Pancreas (tissue), 10 donors: ENCODE measurements around the gene LRP5. TPM values are rescaled to one million over a fixed set of nuclear protein-coding genes. Genes with fewer than 3 reads are reported as not detected.
"Not testable (repeated sequence)": the region's sequence is repeated elsewhere in the genome, so short reads cannot be mapped to it uniquely, and the experiment has no call there.

Experiments used
- ATAC-seq, 4 donors: fragments of 200-7000 bp; cut with Tn5 transposase; one replicate each; pipeline versions ENCODE4 v1.8.0 to v1.9.1; 2020; ENCODE audit warnings: mild to moderate bottlenecking in 4 of 4, moderate library complexity in 4 of 4
- DNase-seq, 6 donors: peaks; one replicate each; pipeline ENCODE4 v3.0.0-alpha.2; 2020
- FAIRE-seq: peaks from 2 replicates; lab custom pipeline; 2012; peaks lifted over from hg19 to GRCh38; lab: Jason Lieb, UNC
- H3K27ac ChIP-seq, 4 donors: fragments of 200-600 bp; sonication (generic); 1 replicate in 3 of 4; 2 replicates in 1 of 4; pipeline versions ENCODE4 v1.5.0 to v1.8.0; 2020
- H3K27me3 ChIP-seq, 4 donors: fragments of 200-600 bp; one replicate each; pipeline ENCODE4 v1.8.0; 2021
- H3K36me3 ChIP-seq, 3 donors: fragments of 200-600 bp; sonication (generic) in 1 of 3; one replicate each; pipeline versions ENCODE4 v1.5.0 to v1.8.0; 2020 to 2021
- H3K4me1 ChIP-seq, 3 donors: fragments of 200-600 bp; one replicate each; pipeline ENCODE4 v1.8.0; 2021
- H3K4me3 ChIP-seq, 4 donors: fragments of 200-600 bp; sonication (generic) in 2 of 4; one replicate each; pipeline versions ENCODE4 v1.5.0 to v1.8.0; 2020 to 2021
- H3K9me3 ChIP-seq, 4 donors: fragments of 200-600 bp; one replicate each; pipeline ENCODE4 v1.8.0; 2021
- WGBS, 2 donors: extraction: QIAGEN DNeasy Blood & Tissue Kit; methylation state at CpG; one replicate each; pipeline ENCODE4 v1.1.7; 2013; 5-methylcytosine and 5-hydroxymethylcytosine counted together
- intact Hi-C, 3 donors: fragments of 100-400 bp; cut with DNase I; formaldehyde crosslinking; loops; one replicate each; pipeline versions ENCODE4 v1.11.1 to v1.14.2; 2022
- polyA plus RNA-seq, 2 donors: library from polyadenylated mRNA; stranded (reverse); fragments of 200-250 nt; gene quantifications; one replicate each; pipeline ENCODE4 v1.2.3, GENCODE V29; 2013
- total RNA-seq, 6 donors: library from RNA; stranded (reverse); fragmentation: NEBNext Ultra II Directional in 4 of 6; extraction: Animal tissue kit (Norgen Biotek cat#: 25700) in 4 of 6; gene quantifications; one replicate each; pipeline versions ENCODE4 v1.2.1 to v1.2.4, GENCODE V29; 2021 to 2023
- TF ChIP-seq, protein P1 (sequence below), 4 donors: fragments of 200-600 bp; sonication (generic) in 3 of 4; IDR thresholded peaks; one replicate each; pipeline versions ENCODE4 v1.5.0 to v1.8.0; 2021; ENCODE audit warnings: antibody characterized with exemption in 4 of 4
- donor health status: healthy with polysubstance abuse.
- donor health status: DM: no; HTN: no; CAD: no; lungs with moderate emphysema.
- donor health status: DM: no; HTN: no; CAD: no.
- donor health status: control.
- donor health status: control.
- donor health status: Bipolar disorder and iron deficiency.
- donor health status: DM: yes; HTN: yes; CAD: no.
- donor health status: DM: no; HTN: no; CAD: no.
- donor health status: DM: no; HTN: no; CAD: no.
- donor health status: DM: yes; HTN: yes; CAD: no.

Gene LRP5
- total and polyA plus RNA-seq, 8 donors = 27.4 to 62.8 (median 32.5) TPM

DNA sequence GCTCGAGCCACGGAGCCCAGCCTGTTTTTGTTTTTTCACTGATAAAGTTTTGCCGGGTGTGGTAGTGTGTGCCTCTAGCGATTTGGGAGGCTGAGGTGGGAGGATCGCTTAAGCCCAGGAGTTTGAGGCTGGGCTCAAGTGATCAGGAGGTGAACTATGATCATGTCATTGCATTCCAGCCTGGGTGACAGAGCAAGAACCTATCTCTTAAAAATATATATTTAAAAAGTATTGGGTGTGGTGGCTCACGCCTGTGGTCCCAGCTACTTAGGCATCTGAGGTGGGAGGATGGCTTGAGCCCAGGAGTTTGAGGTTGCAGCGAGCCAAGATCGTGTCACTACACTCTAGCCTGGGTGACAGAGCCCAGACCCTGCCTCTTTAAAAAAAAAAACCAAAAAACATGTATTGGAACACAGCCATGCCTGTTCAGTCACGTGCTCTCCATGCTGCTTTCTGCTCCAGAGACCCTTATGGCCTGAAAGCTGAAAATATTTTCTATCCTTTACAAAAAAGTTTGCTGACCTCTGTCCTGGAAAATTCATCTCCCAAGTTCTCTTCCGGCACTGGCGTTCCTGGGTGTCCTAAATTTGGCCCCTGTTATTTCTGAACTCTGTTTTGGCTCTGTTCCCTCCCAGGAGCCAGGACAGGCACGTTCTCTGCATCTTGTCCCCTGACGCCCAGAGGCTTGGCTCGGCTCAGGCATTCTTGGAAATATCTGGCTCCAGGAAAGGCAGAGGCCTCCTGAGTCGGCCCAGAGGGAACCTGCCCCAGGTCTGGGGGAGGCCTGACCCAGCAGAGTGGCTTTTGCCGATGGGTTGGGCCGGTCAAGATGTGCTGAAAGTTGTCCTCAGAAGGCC, 86.8 kb downstream of the LRP5 start:
- no peak overlapping the region for H3K4me3 ChIP-seq
- intact Hi-C loops = no loop called here
- peak overlapping the region in 2 of 4 donors; percentile 19 to 37 for H3K27ac ChIP-seq
- H3K36me3 ChIP-seq = peaks cover 0 to 20% (median 4%) of the 10 kb centered on the region in 3 donors
- TF ChIP-seq, protein P1, sequence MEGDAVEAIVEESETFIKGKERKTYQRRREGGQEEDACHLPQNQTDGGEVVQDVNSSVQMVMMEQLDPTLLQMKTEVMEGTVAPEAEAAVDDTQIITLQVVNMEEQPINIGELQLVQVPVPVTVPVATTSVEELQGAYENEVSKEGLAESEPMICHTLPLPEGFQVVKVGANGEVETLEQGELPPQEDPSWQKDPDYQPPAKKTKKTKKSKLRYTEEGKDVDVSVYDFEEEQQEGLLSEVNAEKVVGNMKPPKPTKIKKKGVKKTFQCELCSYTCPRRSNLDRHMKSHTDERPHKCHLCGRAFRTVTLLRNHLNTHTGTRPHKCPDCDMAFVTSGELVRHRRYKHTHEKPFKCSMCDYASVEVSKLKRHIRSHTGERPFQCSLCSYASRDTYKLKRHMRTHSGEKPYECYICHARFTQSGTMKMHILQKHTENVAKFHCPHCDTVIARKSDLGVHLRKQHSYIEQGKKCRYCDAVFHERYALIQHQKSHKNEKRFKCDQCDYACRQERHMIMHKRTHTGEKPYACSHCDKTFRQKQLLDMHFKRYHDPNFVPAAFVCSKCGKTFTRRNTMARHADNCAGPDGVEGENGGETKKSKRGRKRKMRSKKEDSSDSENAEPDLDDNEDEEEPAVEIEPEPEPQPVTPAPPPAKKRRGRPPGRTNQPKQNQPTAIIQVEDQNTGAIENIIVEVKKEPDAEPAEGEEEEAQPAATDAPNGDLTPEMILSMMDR (IDR thresholded peaks at IDR 0.05) = no peak
- FAIRE-seq (no peak), ATAC-seq (peak; percentile 26 to 41 (median 37)), DNase-seq (peak in 1 of 6 donors; percentile 43)
- no peaks in the 10 kb centered on the region for H3K9me3 ChIP-seq
- H3K27me3 ChIP-seq = no peaks in the 10 kb centered on the region
- WGBS, 2 donors = 57 to 60% methylated on average over 17 of the region's 17 CpGs
- peaks cover 0 to 3% (median 0%) of the 10 kb centered on the region in 3 donors for H3K4me1 ChIP-seq

DNA sequence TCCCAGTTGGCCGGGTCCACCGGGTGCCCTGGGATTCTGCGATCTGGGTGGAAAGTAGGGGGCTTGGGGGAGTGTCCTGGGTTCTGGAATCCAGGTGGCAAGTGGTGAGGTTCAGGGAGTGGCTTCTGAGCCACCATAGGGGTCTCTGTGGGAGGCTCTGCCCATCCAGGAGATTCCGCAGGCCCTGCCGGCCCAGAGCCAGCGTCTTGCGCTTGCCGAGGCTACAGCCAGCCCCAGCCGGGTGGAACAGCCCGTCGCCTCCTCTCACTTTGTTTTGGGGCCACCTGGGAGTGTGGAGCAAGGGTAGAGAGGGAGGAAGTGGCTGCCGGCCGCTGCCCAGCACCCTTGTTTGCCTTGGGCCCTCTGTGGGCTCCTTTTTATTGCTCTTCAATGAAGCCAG, 87.5 kb downstream of the LRP5 start:
- no peak overlapping the region for H3K4me3 ChIP-seq
- WGBS, 2 donors = 78 to 82% methylated on average over 12 to 13 of the region's 13 CpGs
- peaks cover 0 to 21% (median 4%) of the 10 kb centered on the region in 3 donors for H3K36me3 ChIP-seq
- peak in 2 of 6 donors; percentile 52 to 66 for DNase-seq
- intact Hi-C loops = no loop called here
- FAIRE-seq = no peak
- no peak for ATAC-seq
- H3K27ac ChIP-seq = peak overlapping the region in 2 of 4 donors; percentile 19 to 37
- peaks cover 0 to 3% (median 0%) of the 10 kb centered on the region in 3 donors for H3K4me1 ChIP-seq
- H3K9me3 ChIP-seq = no peaks in the 10 kb centered on the region
- TF ChIP-seq, protein P1 (IDR thresholded peaks at IDR 0.05) = no peak
- H3K27me3 ChIP-seq = no peaks in the 10 kb centered on the region

DNA sequence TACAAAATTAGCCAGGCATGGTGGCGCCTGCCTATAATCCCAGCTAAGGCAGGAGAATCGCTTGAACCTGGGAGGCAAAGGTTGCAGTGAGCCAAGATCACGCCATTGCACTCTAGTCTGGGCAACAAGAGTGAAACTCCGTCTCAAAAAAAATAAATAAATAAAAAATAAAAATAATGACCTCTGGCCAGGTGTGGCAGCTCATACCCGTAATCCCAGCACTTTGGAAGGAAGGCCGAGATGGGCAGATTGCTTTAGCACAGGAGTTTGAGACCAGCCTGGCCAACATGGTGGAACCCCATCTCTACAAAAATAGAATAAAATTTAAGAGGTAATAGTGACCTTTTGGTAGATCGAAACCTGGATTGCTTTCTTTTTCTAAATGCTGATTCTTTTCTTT, 88.2 kb downstream of the LRP5 start:
- peaks cover 0 to 21% (median 4%) of the 10 kb centered on the region in 3 donors for H3K36me3 ChIP-seq
- H3K9me3 ChIP-seq, H3K4me3 ChIP-seq, ATAC-seq, intact Hi-C loops, FAIRE-seq, H3K4me1 ChIP-seq, H3K27me3 ChIP-seq, H3K27ac ChIP-seq, DNase-seq: not testable (repeated sequence)
- 95% methylated on average over 7 of the region's 7 CpGs for WGBS, 2 donors

- ATAC-seq (no peak), DNase-seq (no peak), FAIRE-seq (no peak)
- H3K4me1 ChIP-seq = peaks cover 0 to 3% (median 0%) of the 10 kb centered on the region in 3 donors
- H3K27ac ChIP-seq = no peak overlapping the region
- no peak overlapping the region for H3K4me3 ChIP-seq
- TF ChIP-seq, protein P1 (IDR thresholded peaks at IDR 0.05) = no peak
- intact Hi-C loops = no loop called here
- H3K9me3 ChIP-seq = no peaks in the 10 kb centered on the region
- no peaks in the 10 kb centered on the region for H3K27me3 ChIP-seq
- H3K36me3 ChIP-seq = peaks cover 0 to 27% (median 7%) of the 10 kb centered on the region in 3 donors
- 81 to 95% methylated on average over 7 of the region's 7 CpGs for WGBS, 2 donors
Measured at GRCh38 chr11:68401856-68402255, 89.5 kb downstream of the LRP5 start.

DNA sequence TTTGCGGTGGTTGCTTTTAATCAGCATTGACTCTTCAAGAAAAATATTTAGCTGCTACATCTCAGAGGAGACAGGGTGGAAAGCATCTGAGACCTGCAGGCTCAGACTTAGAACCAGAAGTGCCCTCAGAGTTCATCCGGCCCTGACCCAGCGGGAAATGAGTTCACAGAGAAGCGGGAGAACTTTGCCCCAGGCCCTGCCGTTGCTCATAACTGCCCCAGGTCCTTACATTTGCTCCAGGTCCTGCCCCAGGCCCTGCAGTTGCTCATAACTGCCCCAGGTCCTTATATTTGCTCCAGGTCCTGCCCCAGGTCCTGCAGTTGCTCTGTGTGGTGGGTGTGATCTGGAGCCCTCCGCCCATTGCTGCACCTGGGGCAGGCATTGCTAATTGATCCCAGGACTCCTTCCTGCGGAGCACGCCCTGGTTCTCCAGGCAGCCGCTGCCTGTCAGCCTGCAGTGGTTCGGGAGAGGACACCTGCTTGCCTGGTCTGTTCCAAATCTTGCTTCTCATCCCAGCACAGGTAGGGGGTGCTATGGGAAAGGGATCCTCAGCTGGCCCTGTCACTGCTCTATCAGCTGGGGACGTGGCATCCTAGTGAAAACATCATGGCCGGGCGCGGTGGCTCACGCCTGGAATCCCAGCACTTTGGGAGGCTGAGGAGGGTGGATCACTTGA, 90.1 kb downstream of the LRP5 start:
- no peak overlapping the region for H3K4me3 ChIP-seq
- 91 to 95% methylated on average over 15 of the region's 15 CpGs for WGBS, 2 donors
- DNase-seq (no peak), ATAC-seq (no peak), FAIRE-seq (no peak)
- TF ChIP-seq, protein P1 (IDR thresholded peaks at IDR 0.05) = no peak
- H3K36me3 ChIP-seq = peaks cover 0 to 28% (median 8%) of the 10 kb centered on the region in 3 donors
- no peaks in the 10 kb centered on the region for H3K9me3 ChIP-seq
- no peak overlapping the region for H3K27ac ChIP-seq
- intact Hi-C loops = no loop called here
- H3K27me3 ChIP-seq = no peaks in the 10 kb centered on the region
- peaks cover 0 to 3% (median 0%) of the 10 kb centered on the region in 3 donors for H3K4me1 ChIP-seq
